ENCODE results near the gene ZNF575.

The ZNF575 gene

DNA sequence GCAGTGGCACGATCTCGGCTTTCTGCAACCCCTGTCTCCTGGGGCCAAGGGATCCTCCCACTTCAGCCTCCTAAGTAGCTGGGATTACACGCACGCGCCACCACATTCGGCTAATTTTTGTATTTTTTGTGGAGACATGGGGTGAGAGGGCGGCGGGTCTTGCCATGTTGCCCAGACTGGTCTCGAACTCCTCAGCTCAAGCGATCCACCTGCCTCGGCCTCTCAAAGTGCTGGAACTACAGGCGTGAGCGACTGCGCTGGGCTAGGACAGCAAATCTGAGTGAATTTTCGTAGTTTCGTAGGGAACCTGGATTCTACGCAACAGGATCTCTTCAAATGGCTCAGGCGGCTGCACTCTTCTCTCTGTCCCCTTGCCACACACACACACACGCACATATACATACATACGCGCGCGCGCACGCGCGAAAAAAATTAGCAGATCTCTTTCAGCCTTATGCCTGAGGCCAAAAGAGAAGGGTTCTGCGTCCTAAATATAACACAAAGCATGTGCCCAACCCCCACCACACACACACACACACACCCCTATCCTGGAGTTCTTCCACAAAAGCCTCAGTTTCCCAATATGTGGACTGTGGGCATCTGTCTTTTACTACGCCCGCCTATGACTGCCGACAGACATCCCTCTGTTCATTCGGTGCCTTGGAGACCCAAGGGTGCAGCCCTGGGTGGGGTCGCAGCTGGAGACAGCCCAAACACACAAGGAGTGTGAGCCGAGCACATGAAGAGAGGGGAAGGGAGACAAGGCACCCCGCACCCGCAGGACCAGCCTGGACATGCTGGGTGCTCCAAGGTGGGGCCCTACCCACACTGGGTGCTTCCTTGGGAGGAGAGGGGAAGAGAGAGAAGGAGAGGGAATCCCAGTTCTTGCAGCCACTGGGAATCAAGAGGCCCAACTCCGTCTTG, 43.2 kb downstream of the ZNF575 start:
- DNase-seq, result no peak

DNA sequence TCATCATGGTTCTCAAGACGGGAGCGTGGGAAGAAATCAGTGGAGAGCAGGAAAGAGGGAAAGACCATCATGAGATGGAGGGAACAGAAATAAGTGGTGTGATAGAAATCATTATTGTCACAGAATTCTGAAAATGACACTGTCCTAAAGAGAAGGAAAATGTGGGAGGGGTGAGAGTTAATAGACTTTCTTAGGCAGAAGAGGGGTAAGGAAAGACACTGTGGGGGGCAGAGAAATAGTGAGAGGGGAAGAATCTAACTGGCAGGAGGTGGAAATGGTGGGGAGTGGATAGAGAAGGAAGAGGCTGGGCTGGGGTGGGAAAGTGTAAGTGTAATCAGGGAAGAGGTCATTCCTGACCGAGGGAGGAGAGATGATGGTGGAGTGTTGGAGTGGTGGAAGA, 45.8 kb downstream of the ZNF575 start:
- no peak for DNase-seq

DNA sequence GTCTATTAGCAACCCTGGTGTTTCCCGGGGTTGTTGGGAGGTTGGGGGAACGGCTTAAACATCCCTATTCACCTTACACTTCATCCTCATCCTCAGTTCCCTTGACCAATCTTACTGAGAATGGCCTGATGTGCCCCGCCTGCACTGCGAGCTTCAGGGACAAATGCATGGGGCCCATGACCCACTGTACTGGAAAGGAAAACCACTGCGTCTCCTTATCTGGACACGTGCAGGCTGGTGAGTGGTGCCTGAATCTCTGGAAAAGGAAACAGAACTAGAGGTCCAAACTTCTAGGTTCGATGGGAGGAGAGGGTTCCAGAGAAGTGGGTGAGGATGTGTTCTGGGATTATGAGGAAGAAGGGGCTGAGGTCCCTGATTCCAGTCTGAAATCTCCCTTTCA, 48.5 kb downstream of the ZNF575 start:
- DNase-seq, result no peak

DNA sequence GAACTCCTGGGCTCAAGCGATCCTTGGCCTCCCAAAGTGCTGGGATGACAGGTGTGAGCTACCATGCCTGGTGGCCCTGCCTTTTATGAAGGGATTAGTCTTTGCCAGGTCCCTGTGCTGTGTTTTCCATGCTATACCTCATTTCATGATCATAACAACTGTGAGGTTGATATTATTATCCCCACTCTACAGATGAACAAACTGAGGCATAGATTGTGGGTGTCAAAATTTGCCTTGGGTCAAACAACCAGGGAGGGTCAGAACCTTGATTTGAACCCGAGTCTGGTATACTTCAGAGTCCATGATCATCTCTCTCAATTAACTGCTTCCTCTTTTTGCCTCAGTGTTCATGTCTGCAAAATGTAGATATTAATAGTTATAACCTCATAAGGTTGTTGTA, 49.5 kb downstream of the ZNF575 start:
- DNase-seq, result no peak

DNA sequence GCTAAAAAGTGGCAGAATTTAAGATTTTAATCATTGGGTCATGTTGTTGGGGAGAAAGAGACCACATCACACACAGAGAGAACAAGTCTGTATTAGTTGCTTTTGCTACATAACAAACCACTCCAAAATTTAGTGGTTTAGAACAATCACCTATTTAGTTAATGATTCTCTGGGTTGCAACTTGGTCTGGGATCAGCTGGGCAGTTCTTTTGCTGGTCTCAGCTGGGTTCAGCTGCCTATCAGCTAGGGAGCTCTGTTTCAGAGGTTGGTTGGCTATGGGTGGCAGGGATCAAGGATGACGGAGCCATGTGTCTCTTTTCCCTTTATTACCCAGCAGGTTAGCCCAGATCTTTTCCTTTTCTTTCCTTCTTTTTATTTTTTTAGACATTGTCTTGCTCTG, 51.5 kb downstream of the ZNF575 start:
- DNase-seq, result no peak

Measured in CD4-positive, alpha-beta T cell treated with Interferon gamma for 1 hour (primary cell).